ENCODE data around the gene DCDC2.
"Not testable (repeated sequence)": the region's sequence is repeated elsewhere in the genome, so short reads cannot be mapped to it uniquely, and the experiment has no call there.

Gene DCDC2

GRCh38 chr6:24255676-24256075, 102.2 kb downstream of the DCDC2 start:
- no peak for DNase-seq

GRCh38 chr6:24253360-24253759, 104.5 kb downstream of the DCDC2 start:
- no peak for DNase-seq

- no peak for DNase-seq
Measured at GRCh38 chr6:24252280-24252679, 105.6 kb downstream of the DCDC2 start.

- no peak for DNase-seq
Measured at GRCh38 chr6:24251339-24251738, 106.5 kb downstream of the DCDC2 start.

GRCh38 chr6:24249926-24250325, 107.9 kb downstream of the DCDC2 start:
- DNase-seq: no peak

- no peak for DNase-seq
Measured at GRCh38 chr6:24245275-24245674, 112.6 kb downstream of the DCDC2 start.

- no peak for DNase-seq
Measured at GRCh38 chr6:24242924-24243323, 114.9 kb downstream of the DCDC2 start.

GRCh38 chr6:24241779-24242178, 116.1 kb downstream of the DCDC2 start:
- not testable (repeated sequence) for DNase-seq

GRCh38 chr6:24240943-24241342, 116.9 kb downstream of the DCDC2 start:
- no peak for DNase-seq

GRCh38 chr6:24240380-24240928, 117.4 kb downstream of the DCDC2 start:
- no peak for DNase-seq

GRCh38 chr6:24238700-24239099, 119.2 kb downstream of the DCDC2 start:
- DNase-seq: no peak

- DNase-seq: not testable (repeated sequence)
Measured at GRCh38 chr6:24236779-24237178, 121.1 kb downstream of the DCDC2 start.

- no peak for DNase-seq
Measured at GRCh38 chr6:24233813-24234442, 123.9 kb downstream of the DCDC2 start.

GRCh38 chr6:24231438-24231977, 126.4 kb downstream of the DCDC2 start:
- DNase-seq: no peak

GRCh38 chr6:24229696-24230405, 128.0 kb downstream of the DCDC2 start:
- no peak for DNase-seq

- no peak for DNase-seq
Measured at GRCh38 chr6:24228681-24229255, 129.1 kb downstream of the DCDC2 start.

- DNase-seq: no peak
Measured at GRCh38 chr6:24228123-24228522, 129.7 kb downstream of the DCDC2 start.

GRCh38 chr6:24227556-24227955, 130.3 kb downstream of the DCDC2 start:
- no peak for DNase-seq

GRCh38 chr6:24226541-24226940, 131.3 kb downstream of the DCDC2 start:
- no peak for DNase-seq

GRCh38 chr6:24225838-24226237, 132.0 kb downstream of the DCDC2 start:
- DNase-seq: no peak

GRCh38 chr6:24223115-24223919, 134.5 kb downstream of the DCDC2 start:
- no peak for DNase-seq

- no peak for DNase-seq
Measured at GRCh38 chr6:24219670-24220069, 138.2 kb downstream of the DCDC2 start.

GRCh38 chr6:24214984-24215383, 142.9 kb downstream of the DCDC2 start:
- no peak for DNase-seq
